Measurements from ENCODE around the gene ANKRD45. TPM values are rescaled to one million over a fixed set of nuclear protein-coding genes. Genes with fewer than 3 reads are reported as not detected.
"Not testable (repeated sequence)": the region's sequence is repeated elsewhere in the genome, so short reads cannot be mapped to it uniquely, and the experiment has no call there.

The ANKRD45 gene
- polyA plus RNA-seq, 1 experiment = 0.29 TPM

DNA sequence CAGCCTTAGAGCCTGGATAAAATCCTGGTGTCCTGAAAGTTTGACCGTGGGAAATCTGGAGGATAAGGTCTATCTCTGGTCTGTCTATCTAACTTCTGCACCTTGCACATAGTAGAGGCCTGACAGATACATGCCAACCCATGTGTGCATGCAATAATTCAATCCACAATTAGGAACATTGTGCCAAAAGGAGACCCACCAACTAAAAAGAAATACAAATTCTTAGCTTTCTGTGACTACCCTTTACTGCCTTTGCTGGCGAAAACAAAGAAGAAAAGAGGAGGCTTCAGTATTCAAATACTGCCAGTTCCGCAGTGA, 44.7 kb upstream of the ANKRD45 start:
- Histone ChIP-seq H3K9me3 (ENCODE audit: control insufficient read depth, insufficient read depth, low read length) (no peaks in the 10 kb centered on the region), H3K4me3 (ENCODE audit: low read depth, low read length) (peak overlapping the region; percentile 90), H3K27ac (ENCODE audit: low read depth, low read length) (peak overlapping the region; percentile 83), H3K27me3 (ENCODE audit: control insufficient read depth, insufficient read depth, low read length) (peaks cover 4% of the 10 kb centered on the region)
- ChIA-PET CTCF (interaction anchor here (0.6 kb wide), 1 partner anchor 357 kb away, joined by 6 read pairs; no protein-coding TSS in a partner anchor), POLR2A (interaction anchor here (0.5 to 1.9 kb wide), 7 partner anchors 8 to 261 kb away, joined by 3 to 7 read pairs (median 4); partner anchors contain the start of genes CENPL and DARS2)
- DNase-seq (ENCODE audit: low read depth, low spot score) = no peak
- TF ChIP-seq, protein P1, sequence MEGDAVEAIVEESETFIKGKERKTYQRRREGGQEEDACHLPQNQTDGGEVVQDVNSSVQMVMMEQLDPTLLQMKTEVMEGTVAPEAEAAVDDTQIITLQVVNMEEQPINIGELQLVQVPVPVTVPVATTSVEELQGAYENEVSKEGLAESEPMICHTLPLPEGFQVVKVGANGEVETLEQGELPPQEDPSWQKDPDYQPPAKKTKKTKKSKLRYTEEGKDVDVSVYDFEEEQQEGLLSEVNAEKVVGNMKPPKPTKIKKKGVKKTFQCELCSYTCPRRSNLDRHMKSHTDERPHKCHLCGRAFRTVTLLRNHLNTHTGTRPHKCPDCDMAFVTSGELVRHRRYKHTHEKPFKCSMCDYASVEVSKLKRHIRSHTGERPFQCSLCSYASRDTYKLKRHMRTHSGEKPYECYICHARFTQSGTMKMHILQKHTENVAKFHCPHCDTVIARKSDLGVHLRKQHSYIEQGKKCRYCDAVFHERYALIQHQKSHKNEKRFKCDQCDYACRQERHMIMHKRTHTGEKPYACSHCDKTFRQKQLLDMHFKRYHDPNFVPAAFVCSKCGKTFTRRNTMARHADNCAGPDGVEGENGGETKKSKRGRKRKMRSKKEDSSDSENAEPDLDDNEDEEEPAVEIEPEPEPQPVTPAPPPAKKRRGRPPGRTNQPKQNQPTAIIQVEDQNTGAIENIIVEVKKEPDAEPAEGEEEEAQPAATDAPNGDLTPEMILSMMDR (IDR thresholded peaks at IDR 0.05; ENCODE audit: low read depth, low read length) = no peak

DNA sequence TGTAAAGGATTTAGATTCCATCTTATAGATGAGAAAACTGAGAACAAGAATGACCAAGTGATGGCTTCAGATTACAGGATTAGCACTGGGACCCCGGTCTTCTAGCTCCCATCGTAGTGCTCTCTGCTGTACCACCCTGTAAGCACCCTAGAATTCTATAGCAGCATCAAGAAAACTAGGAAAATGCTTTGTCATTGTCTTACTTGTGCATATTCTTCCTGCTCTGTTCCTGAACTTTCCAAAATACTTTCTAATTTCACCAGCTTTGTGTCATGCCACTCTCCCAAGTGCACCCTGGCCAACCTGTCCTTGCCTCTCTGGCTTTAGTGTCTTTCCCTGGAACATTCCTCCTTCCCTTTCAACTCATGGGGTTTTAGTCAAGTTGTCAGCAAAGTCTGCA, 39.1 kb upstream of the ANKRD45 start:
- POLR2A ChIA-PET = no interaction called here
- H3K27ac ChIP-seq (ENCODE audit: low read depth, low read length) = no peak overlapping the region
- H3K27me3 ChIP-seq (ENCODE audit: control insufficient read depth, insufficient read depth, low read length) = peaks cover 11% of the 10 kb centered on the region
- no peak for DNase-seq (ENCODE audit: low read depth, low spot score)
- TF ChIP-seq, protein P1 (IDR thresholded peaks at IDR 0.05; ENCODE audit: low read depth, low read length) = no peak
- H3K9me3 ChIP-seq (ENCODE audit: control insufficient read depth, insufficient read depth, low read length) = no peaks in the 10 kb centered on the region
- no peak overlapping the region for H3K4me3 ChIP-seq (ENCODE audit: low read depth, low read length)
- CTCF ChIA-PET = no interaction called here

DNA sequence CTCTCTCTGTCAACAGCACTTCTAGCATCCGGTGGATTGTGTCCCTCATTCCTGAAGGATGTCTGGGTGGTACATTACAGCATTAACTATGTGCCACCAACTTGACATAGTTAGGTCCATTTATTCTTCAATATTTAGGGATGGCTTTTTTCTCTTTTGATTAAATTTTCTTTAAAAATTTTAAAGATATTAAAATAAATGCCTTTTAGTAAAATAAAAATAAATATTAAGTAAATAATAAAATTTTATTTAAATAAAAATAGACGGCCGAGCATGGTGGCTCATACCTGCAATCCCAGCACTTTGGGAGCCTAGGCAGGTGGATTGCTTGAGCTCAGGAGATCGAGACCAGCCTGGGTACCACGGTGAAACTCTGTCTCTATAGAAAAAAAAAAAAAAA, 35.5 kb upstream of the ANKRD45 start:
- TF ChIP-seq, protein P1 (IDR thresholded peaks at IDR 0.05; ENCODE audit: low read depth, low read length) = no peak
- H3K27me3 ChIP-seq (ENCODE audit: control insufficient read depth, insufficient read depth, low read length) = peaks cover 8% of the 10 kb centered on the region
- CTCF ChIA-PET = no interaction called here

DNA sequence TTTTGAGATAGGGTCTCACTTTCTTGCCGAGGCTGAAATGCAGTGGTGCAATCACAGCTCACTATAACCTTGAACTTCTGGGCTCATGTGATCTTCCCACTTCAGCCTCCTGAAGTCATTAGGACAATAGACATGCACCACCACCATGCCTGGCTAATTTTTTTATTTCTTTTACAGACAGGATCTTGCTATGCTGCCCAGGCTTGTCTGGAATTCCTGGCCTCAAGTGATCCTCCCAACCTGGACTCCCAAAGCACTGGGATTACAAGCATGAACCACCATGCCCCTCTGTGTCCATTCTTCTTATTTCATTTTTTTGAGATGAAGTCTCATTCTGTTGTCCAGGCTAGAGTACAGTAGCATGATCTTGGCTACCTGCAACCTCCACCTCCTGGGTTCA, 33.1 kb upstream of the ANKRD45 start:
- TF ChIP-seq, protein P1 (IDR thresholded peaks at IDR 0.05; ENCODE audit: low read depth, low read length) = no peak
- Histone ChIP-seq H3K9me3 (ENCODE audit: control insufficient read depth, insufficient read depth, low read length) (no peaks in the 10 kb centered on the region), H3K27ac (ENCODE audit: low read depth, low read length) (no peak overlapping the region), H3K27me3 (ENCODE audit: control insufficient read depth, insufficient read depth, low read length) (peaks cover 3% of the 10 kb centered on the region), H3K4me3 (ENCODE audit: low read depth, low read length) (no peak overlapping the region)
- DNase-seq (ENCODE audit: low read depth, low spot score) = no peak
- ChIA-PET POLR2A (no interaction called here), CTCF (no interaction called here)

More for the DNA sequence above, 35.5 kb upstream of the ANKRD45 start:
- no peak for DNase-seq (ENCODE audit: low read depth, low spot score)
- H3K4me3 ChIP-seq (ENCODE audit: low read depth, low read length) = no peak overlapping the region
- H3K9me3 ChIP-seq (ENCODE audit: control insufficient read depth, insufficient read depth, low read length) = no peaks in the 10 kb centered on the region
- no peak overlapping the region for H3K27ac ChIP-seq (ENCODE audit: low read depth, low read length)
- POLR2A ChIA-PET = no interaction called here

DNA sequence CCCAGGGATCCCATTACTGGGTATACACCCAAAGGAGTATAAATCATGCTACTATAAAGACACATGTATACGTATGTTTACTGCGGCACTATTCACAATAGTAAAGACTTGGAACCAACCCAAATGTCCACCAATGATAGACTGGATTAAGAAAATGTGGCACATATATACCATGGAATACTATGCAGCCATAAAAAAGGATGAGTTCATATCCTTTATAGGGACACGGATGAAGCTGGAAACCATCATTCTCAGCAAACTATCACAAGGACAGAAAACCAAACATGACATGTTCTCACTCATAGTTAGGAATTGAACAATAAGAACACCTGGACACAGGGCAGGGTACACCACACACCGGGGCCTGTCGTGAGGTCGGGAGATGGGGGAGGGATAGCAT, 31.6 kb upstream of the ANKRD45 start:
- DNase-seq (ENCODE audit: low read depth, low spot score); CTCF ChIA-PET: not testable (repeated sequence)

DNA sequence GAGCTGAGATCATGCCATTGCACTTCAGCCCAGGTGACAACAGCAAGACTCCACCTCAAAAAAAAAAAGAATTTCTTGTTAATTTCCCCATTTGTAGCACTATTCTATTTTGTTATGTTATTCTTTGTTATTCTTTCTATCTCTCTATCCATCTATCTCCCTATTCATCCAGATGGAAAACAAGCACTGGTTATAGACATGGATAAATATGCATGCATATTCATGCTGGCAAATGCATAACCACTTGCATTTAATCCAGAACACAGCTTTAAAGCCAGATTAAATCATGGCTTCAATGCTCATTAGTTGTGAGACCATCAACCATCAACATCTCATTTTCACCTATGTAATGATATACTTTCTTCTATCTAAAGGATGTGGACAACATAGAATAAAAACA, 23.6 kb upstream of the ANKRD45 start:
- no peak overlapping the region for H3K4me3 ChIP-seq (ENCODE audit: low read depth, low read length)
- DNase-seq (ENCODE audit: low read depth, low spot score) = no peak
- no peaks in the 10 kb centered on the region for H3K9me3 ChIP-seq (ENCODE audit: control insufficient read depth, insufficient read depth, low read length)
- no peak overlapping the region for H3K27ac ChIP-seq (ENCODE audit: low read depth, low read length)
- no peaks in the 10 kb centered on the region for H3K27me3 ChIP-seq (ENCODE audit: control insufficient read depth, insufficient read depth, low read length)
- TF ChIP-seq, protein P1 (IDR thresholded peaks at IDR 0.05; ENCODE audit: low read depth, low read length) = no peak
- POLR2A ChIA-PET = no interaction called here
- CTCF ChIA-PET = interaction anchor here (0.6 kb wide), 1 partner anchor 222 kb away, joined by 3 read pairs; no protein-coding TSS in a partner anchor

More for the DNA sequence above, 31.6 kb upstream of the ANKRD45 start:
- POLR2A ChIA-PET; H3K9me3 ChIP-seq (ENCODE audit: control insufficient read depth, insufficient read depth, low read length); H3K4me3 ChIP-seq (ENCODE audit: low read depth, low read length); H3K27ac ChIP-seq (ENCODE audit: low read depth, low read length); H3K27me3 ChIP-seq (ENCODE audit: control insufficient read depth, insufficient read depth, low read length): not testable (repeated sequence)
